Measurements from ENCODE around the gene CCT2.

Gene CCT2

GRCh38 chr12:69641546-69641945 is 56.3 kb downstream of the CCT2 start:
- DNase-seq: no peak

- no peak for DNase-seq
Measured at GRCh38 chr12:69642531-69642930, 57.3 kb downstream of the CCT2 start.

GRCh38 chr12:69644511-69644910 is 59.3 kb downstream of the CCT2 start:
- no peak for DNase-seq

- DNase-seq: no peak
Measured at GRCh38 chr12:69645031-69645430, 59.8 kb downstream of the CCT2 start.

- DNase-seq: no peak
Measured at GRCh38 chr12:69647178-69647577, 61.9 kb downstream of the CCT2 start.

GRCh38 chr12:69648476-69648875 is 63.2 kb downstream of the CCT2 start:
- no peak for DNase-seq

- no peak for DNase-seq
Measured at GRCh38 chr12:69649529-69649928, 64.3 kb downstream of the CCT2 start.
